HCT116 (cell line): ENCODE data around the gene PLD1. TPM values are rescaled to one million over a fixed set of nuclear protein-coding genes. Genes with fewer than 3 reads are reported as not detected.

Source experiments
- ATAC-seq: fragments of 200-7000 bp; cut with Tn5 transposase; 2 replicates; pipeline ENCODE4 v1.9.1; 2020; ENCODE audit warnings: mild to moderate bottlenecking, moderate library complexity
- BruUV-seq: library from RNA; stranded (reverse); fragments of 400-500 nt; replicated peaks from 2 replicates; lab custom pipeline; 2021; lab: Mats Ljungman, UMichigan
- CTCF ChIA-PET: fragments of 300-600 bp; sonication (Branson Sonifier 250); formaldehyde crosslinking; loops from one replicate; lab custom pipeline; 2021; ENCODE audit warnings: antibody characterized with exemption; lab: Charles Lee
- POLR2A ChIA-PET: fragments of 300-600, 350-600 bp; sonication (Branson Sonifier 250); formaldehyde crosslinking; loops from one replicate; lab custom pipeline; 2021; ENCODE audit warnings: antibody characterized with exemption; lab: Charles Lee
- RAD21 ChIA-PET, 2 experiments: fragments of 300-600 bp; sonication (Branson Sonifier 250); formaldehyde crosslinking; loops; one replicate each; lab custom pipeline; 2023; ENCODE audit warnings: low total read pairs in 2 of 2; ENCODE audit not compliant: uncharacterized antibody in 2 of 2, unreplicated experiment in 2 of 2, low non-redundant PET in 1 of 2; lab: Charles Lee
- DNase-seq: peaks from one replicate; pipeline ENCODE4 v3.0.0-alpha.2; 2010; ENCODE audit warnings: low read depth, low spot score
- H2AFZ ChIP-seq: fragments of 200-600 bp; shearing (Covaris generic), sonication (generic); 2 replicates; pipeline ENCODE4 v1.6.1; 2017; ENCODE audit warnings: low read depth, mixed run types, mixed read lengths, antibody characterized with exemption, low read length; ENCODE audit not compliant: poor library complexity, severe bottlenecking
- H3K27ac ChIP-seq: 2 replicates; pipeline ENCODE4 v1.5.1; 2012; ENCODE audit warnings: low read depth, low read length
- H3K27me3 ChIP-seq: fragments of 200-600 bp; sonication (generic); 2 replicates; pipeline ENCODE4 v1.6.1; 2016; ENCODE audit warnings: mixed run types, low read length, mixed read lengths; ENCODE audit not compliant: insufficient read depth
- H3K36me3 ChIP-seq, 2 experiments: fragments of 200-500 bp in 1 of 2; fragments of 200-600 bp in 1 of 2; sonication (Bioruptor generic) in 1 of 2; sonication (generic) in 1 of 2; 2 replicates each; pipeline versions ENCODE4 v1.5.1 to v1.6.1; 2014 to 2016; ENCODE audit warnings: low read length in 2 of 2, inconsistent platforms in 1 of 2, mixed read lengths in 1 of 2, mixed run types in 1 of 2; ENCODE audit not compliant: insufficient read depth in 2 of 2, control insufficient read depth in 1 of 2
- H3K4me1 ChIP-seq, 2 experiments: fragments of 200-600 bp in 1 of 2; sonication (generic) in 1 of 2; 2 replicates each; pipeline versions ENCODE4 v1.5.1 to v1.6.1; 2012 to 2017; ENCODE audit warnings: low read length in 2 of 2, inconsistent platforms in 1 of 2, mild to moderate bottlenecking in 1 of 2, mixed read lengths in 1 of 2, mixed run types in 1 of 2, moderate library complexity in 1 of 2; ENCODE audit not compliant: insufficient read depth in 2 of 2, control insufficient read depth in 1 of 2
- H3K4me2 ChIP-seq: fragments of 200-600 bp; sonication (generic); 2 replicates; pipeline ENCODE4 v1.6.1; 2017; ENCODE audit warnings: mixed run types, low read length, mixed read lengths
- H3K4me3 ChIP-seq, 2 experiments: fragments of 200-600 bp in 1 of 2; sonication (generic) in 1 of 2; replicated peaks in 1 of 2; 2 replicates each; pipeline ENCODE4 v1.5.1; 2011 to 2016; ENCODE audit warnings: low read length in 2 of 2, control low read depth in 1 of 2, low read depth in 1 of 2, mild to moderate bottlenecking in 1 of 2, mixed read lengths in 1 of 2, mixed run types in 1 of 2
- H3K79me2 ChIP-seq: fragments of 200-600 bp; sonication (generic); 2 replicates; pipeline ENCODE4 v1.6.1; 2017; ENCODE audit warnings: mild to moderate bottlenecking, mixed run types, low read length, moderate library complexity, mixed read lengths; ENCODE audit not compliant: insufficient read depth
- H3K9ac ChIP-seq: fragments of 200-600 bp; sonication (generic); 2 replicates; pipeline ENCODE4 v1.6.1; 2016; ENCODE audit warnings: low read length, mixed read lengths
- H3K9me2 ChIP-seq: fragments of 200-600 bp; sonication (generic), shearing (Covaris generic); 2 replicates; pipeline ENCODE4 v1.6.1; 2017; ENCODE audit warnings: mixed run types, mild to moderate bottlenecking, moderate library complexity; ENCODE audit not compliant: insufficient read depth
- H3K9me3 ChIP-seq, 2 experiments: fragments of 200-500 bp in 1 of 2; fragments of 200-600 bp in 1 of 2; sonication (Bioruptor generic) in 1 of 2; sonication (generic) in 1 of 2; 2 replicates each; pipeline ENCODE4 v1.6.1; 2014 to 2017; ENCODE audit warnings: low read length in 2 of 2, mixed read lengths in 2 of 2, inconsistent platforms in 1 of 2, low read depth in 1 of 2, mild to moderate bottlenecking in 1 of 2, mixed run types in 1 of 2, moderate library complexity in 1 of 2; ENCODE audit not compliant: control insufficient read depth in 1 of 2, insufficient read depth in 1 of 2
- H4K20me1 ChIP-seq: fragments of 200-600 bp; sonication (generic), shearing (Covaris generic); 2 replicates; pipeline ENCODE4 v1.6.1; 2017; ENCODE audit warnings: mixed run types, mild to moderate bottlenecking, moderate library complexity; ENCODE audit not compliant: insufficient read depth
- EGR1 ChIP-seq: IDR thresholded peaks from 2 replicates; pipeline ENCODE4 v1.6.1; 2012; ENCODE audit warnings: low read depth
- EZH2 ChIP-seq: fragments of 200-600 bp; sonication (generic); IDR thresholded peaks from 2 replicates; pipeline ENCODE4 v1.6.1; 2017; ENCODE audit warnings: antibody characterized with exemption, mixed run types
- EZH2phosphoT487 ChIP-seq: fragments of 200-600 bp; IDR thresholded peaks from 2 replicates; pipeline ENCODE4 v1.6.1; 2018; ENCODE audit warnings: antibody characterized with exemption, borderline replicate concordance
- POLR2A ChIP-seq: IDR thresholded peaks from 2 replicates; pipeline ENCODE4 v1.7.0; 2011; ENCODE audit warnings: borderline replicate concordance; ENCODE audit not compliant: insufficient read depth, insufficient read length; ENCODE audit errors: extremely low read depth
- POLR2AphosphoS5 ChIP-seq: IDR thresholded peaks from 2 replicates; pipeline ENCODE4 v1.6.1; 2011; ENCODE audit warnings: mild to moderate bottlenecking, low read depth, low read length, moderate library complexity
- RAD21 ChIP-seq: IDR thresholded peaks from 2 replicates; pipeline ENCODE4 v1.6.1; 2012; ENCODE audit warnings: low read depth, mild to moderate bottlenecking
- SIN3A ChIP-seq: IDR thresholded peaks from 2 replicates; pipeline ENCODE4 v1.6.1; 2012; ENCODE audit warnings: low read depth
- SP1 ChIP-seq: IDR thresholded peaks from 2 replicates; pipeline ENCODE4 v1.6.1; 2012; ENCODE audit warnings: low read depth
- YY1 ChIP-seq: IDR thresholded peaks from 2 replicates; pipeline ENCODE4 v1.6.1; 2011; ENCODE audit warnings: low read length, low read depth, moderate library complexity, mild to moderate bottlenecking; ENCODE audit not compliant: insufficient replicate concordance; ENCODE audit errors: extremely low read depth
- ZFX ChIP-seq: fragments of 450-650 bp; IDR thresholded peaks from 2 replicates; pipeline ENCODE4 v1.6.1; 2017
- ZNF274 ChIP-seq: fragments of 200-500 bp; sonication (Bioruptor generic); IDR thresholded peaks from 2 replicates; pipeline ENCODE4 v1.6.1; 2014; ENCODE audit warnings: mild to moderate bottlenecking, low read depth, low read length, inconsistent platforms
- intact Hi-C: fragments of 100-400 bp; cut with micrococcal nuclease; formaldehyde crosslinking; loops from 2 replicates; pipeline ENCODE4 v1.10.0; 2022
- total RNA-seq: library from RNA; stranded (reverse); gene quantifications from one replicate; pipeline ENCODE4 v1.2.1, GENCODE V29; 2021; ENCODE audit not compliant: unreplicated experiment
- TF ChIP-seq, protein P1 (sequence below): IDR thresholded peaks from 2 replicates; pipeline ENCODE4 v1.6.1; 2012
- TF ChIP-seq, protein P2 (sequence below), 3 experiments: fragments of 200-600 bp in 1 of 3; sonication (generic) in 1 of 3; IDR thresholded peaks in 2 of 3; conservative IDR thresholded peaks in 1 of 3; 2 replicates each; pipeline ENCODE4 v1.5.1; 2012 to 2017; ENCODE audit warnings: low read depth in 2 of 3, low read length in 2 of 3, antibody characterized with exemption in 1 of 3, borderline replicate concordance in 1 of 3, control low read depth in 1 of 3, mild to moderate bottlenecking in 1 of 3, mixed read lengths in 1 of 3, mixed run types in 1 of 3, moderate library complexity in 1 of 3; ENCODE audit not compliant: insufficient read depth in 1 of 3
- TF ChIP-seq, protein P3 (sequence below): IDR thresholded peaks from 2 replicates; pipeline ENCODE4 v1.6.1; 2012

The PLD1 gene
- total RNA-seq, 1 experiment from 2014 or later = 8.4 TPM

DNA sequence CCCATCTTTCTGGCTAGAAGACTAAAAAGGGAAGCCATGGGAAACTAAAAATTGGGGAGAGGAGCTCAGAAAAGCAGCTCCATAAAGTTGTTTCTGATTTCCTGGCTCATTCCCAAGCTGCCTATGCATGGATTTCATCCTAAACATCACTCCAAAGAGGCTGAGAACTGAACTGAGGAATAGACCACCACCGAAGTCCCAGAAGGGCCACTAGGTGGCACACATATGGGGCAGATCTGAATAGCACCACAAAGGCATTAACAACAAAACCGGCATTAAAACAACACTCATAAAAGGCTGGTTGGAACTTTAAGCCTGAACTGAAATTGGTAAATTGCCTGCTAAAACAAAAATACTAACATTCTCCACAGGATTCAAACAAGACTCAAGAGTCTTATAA, 106.3 kb downstream of the PLD1 start:
- CTCF ChIA-PET = interaction anchor here (1.1 to 1.2 kb wide), 3 partner anchors 16 to 130 kb away, joined by 3 to 6 read pairs (median 4); no protein-coding TSS in a partner anchor
- TF ChIP-seq POLR2A = no peak
- TF ChIP-seq, protein P1, sequence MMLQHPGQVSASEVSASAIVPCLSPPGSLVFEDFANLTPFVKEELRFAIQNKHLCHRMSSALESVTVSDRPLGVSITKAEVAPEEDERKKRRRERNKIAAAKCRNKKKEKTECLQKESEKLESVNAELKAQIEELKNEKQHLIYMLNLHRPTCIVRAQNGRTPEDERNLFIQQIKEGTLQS = no peak
- no peak for TF ChIP-seq SIN3A
- peak; percentile 59 for TF ChIP-seq RAD21
- TF ChIP-seq, protein P2, sequence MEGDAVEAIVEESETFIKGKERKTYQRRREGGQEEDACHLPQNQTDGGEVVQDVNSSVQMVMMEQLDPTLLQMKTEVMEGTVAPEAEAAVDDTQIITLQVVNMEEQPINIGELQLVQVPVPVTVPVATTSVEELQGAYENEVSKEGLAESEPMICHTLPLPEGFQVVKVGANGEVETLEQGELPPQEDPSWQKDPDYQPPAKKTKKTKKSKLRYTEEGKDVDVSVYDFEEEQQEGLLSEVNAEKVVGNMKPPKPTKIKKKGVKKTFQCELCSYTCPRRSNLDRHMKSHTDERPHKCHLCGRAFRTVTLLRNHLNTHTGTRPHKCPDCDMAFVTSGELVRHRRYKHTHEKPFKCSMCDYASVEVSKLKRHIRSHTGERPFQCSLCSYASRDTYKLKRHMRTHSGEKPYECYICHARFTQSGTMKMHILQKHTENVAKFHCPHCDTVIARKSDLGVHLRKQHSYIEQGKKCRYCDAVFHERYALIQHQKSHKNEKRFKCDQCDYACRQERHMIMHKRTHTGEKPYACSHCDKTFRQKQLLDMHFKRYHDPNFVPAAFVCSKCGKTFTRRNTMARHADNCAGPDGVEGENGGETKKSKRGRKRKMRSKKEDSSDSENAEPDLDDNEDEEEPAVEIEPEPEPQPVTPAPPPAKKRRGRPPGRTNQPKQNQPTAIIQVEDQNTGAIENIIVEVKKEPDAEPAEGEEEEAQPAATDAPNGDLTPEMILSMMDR (IDR thresholded peaks at IDR 0.05 in 2 of 3, conservative IDR thresholded peaks at IDR 0.05 in 1 of 3; ENCODE audit: borderline replicate concordance in 1 of 3, insufficient read depth in 1 of 3, low read depth in 2 of 3, low read length in 2 of 3) = peak; percentile 64 to 76 (median 73); a peak in 5 of 6 replicates
- H3K27me3 ChIP-seq = no peaks in the 10 kb centered on the region
- peak; percentile 94 for ATAC-seq
- no peak overlapping the region for H3K4me3 ChIP-seq
- POLR2A ChIA-PET = no interaction called here
- intact Hi-C loops = loop anchor here (1.0 to 5.0 kb wide), 2 partner anchors 68 to 126 kb away; no protein-coding TSS in a partner anchor
- H3K9ac ChIP-seq = no peak overlapping the region
- H4K20me1 ChIP-seq = no peaks in the 10 kb centered on the region
- no peak overlapping the region for H3K27ac ChIP-seq
- RAD21 ChIA-PET = no interaction called here
- no peak overlapping the region for H3K4me2 ChIP-seq
- peak; percentile 28 for DNase-seq
- no peaks in the 10 kb centered on the region for H3K4me1 ChIP-seq
- no peaks in the 10 kb centered on the region for H3K9me2 ChIP-seq
- no peak overlapping the region for H2AFZ ChIP-seq
- no peaks in the 10 kb centered on the region for H3K79me2 ChIP-seq
- no TSS peak for BruUV-seq
- no peaks in the 10 kb centered on the region for H3K36me3 ChIP-seq
- no peaks in the 10 kb centered on the region; a peak in 1 of 4 replicates for H3K9me3 ChIP-seq

DNA sequence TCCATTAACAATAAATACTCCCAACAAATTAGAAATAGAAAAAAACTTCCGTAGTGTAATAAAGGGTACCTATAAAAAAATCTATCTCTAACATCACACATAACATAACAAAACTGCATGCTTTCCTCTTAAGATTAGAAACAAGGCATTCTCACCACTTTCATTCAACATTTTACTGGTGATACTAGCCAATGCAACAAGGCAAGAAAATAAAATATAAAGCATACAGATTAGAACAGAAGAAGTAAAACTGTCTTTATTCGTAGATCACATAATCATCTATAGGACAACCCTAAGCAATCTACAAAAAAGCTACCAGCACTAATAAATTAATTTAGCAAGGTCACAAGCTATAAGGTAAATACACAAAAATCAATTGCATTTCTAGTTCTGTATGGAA, 107.1 kb downstream of the PLD1 start:
- H3K9ac ChIP-seq = no peak overlapping the region
- H2AFZ ChIP-seq = no peak overlapping the region
- no peaks in the 10 kb centered on the region for H4K20me1 ChIP-seq
- H3K27me3 ChIP-seq = no peaks in the 10 kb centered on the region
- H3K9me3 ChIP-seq = no peaks in the 10 kb centered on the region; a peak in 1 of 4 replicates
- intact Hi-C loops = loop anchor here (5.0 kb wide), 1 partner anchor 69 kb away; no protein-coding TSS in a partner anchor
- no TSS peak for BruUV-seq
- H3K36me3 ChIP-seq = no peaks in the 10 kb centered on the region
- H3K79me2 ChIP-seq = no peaks in the 10 kb centered on the region
- H3K4me2 ChIP-seq = no peak overlapping the region
- CTCF ChIA-PET = interaction anchor here (1.1 to 1.2 kb wide), 3 partner anchors 15 to 131 kb away, joined by 3 to 6 read pairs (median 4); no protein-coding TSS in a partner anchor
- ATAC-seq (no peak), DNase-seq (no peak)
- POLR2A ChIA-PET = no interaction called here
- RAD21 ChIA-PET = no interaction called here
- no peak overlapping the region for H3K4me3 ChIP-seq
- H3K9me2 ChIP-seq = no peaks in the 10 kb centered on the region
- H3K27ac ChIP-seq = no peak overlapping the region
- H3K4me1 ChIP-seq = no peaks in the 10 kb centered on the region
- TF ChIP-seq ZFX (no peak), YY1 (no peak), SP1 (no peak), EZH2phosphoT487 (no peak), POLR2AphosphoS5 (no peak), ZNF274 (no peak), EZH2 (no peak), EGR1 (no peak)
- TF ChIP-seq, protein P3, sequence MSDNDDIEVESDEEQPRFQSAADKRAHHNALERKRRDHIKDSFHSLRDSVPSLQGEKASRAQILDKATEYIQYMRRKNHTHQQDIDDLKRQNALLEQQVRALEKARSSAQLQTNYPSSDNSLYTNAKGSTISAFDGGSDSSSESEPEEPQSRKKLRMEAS = no peak
- TF ChIP-seq, protein P2 (IDR thresholded peaks at IDR 0.05 in 2 of 3, conservative IDR thresholded peaks at IDR 0.05 in 1 of 3; ENCODE audit: borderline replicate concordance in 1 of 3, insufficient read depth in 1 of 3, low read depth in 2 of 3, low read length in 2 of 3) = no peak
